Measurements from ENCODE around the gene CCDC92. TPM values are rescaled to one million over a fixed set of nuclear protein-coding genes. Genes with fewer than 3 reads are reported as not detected.
"Not testable (repeated sequence)": the region's sequence is repeated elsewhere in the genome, so short reads cannot be mapped to it uniquely, and the experiment has no call there.

CCDC92 gene
- total RNA-seq, 1 donor from 2014 or later: 48.6 TPM

- H3K4me1 ChIP-seq: no peaks in the 10 kb centered on the region
- no peak overlapping the region for H3K27ac ChIP-seq
- no peak for TF ChIP-seq CTCF (IDR thresholded peaks at IDR 0.05)
- H3K27me3 ChIP-seq: no peaks in the 10 kb centered on the region
- DNase-seq (no peak), ATAC-seq (no peak)
- H3K4me3 ChIP-seq: no peak overlapping the region
- H3K9me3 ChIP-seq: no peaks in the 10 kb centered on the region
- intact Hi-C loops (cut with DNase I): no loop called here
- no peaks in the 10 kb centered on the region for H3K36me3 ChIP-seq
These were observed 55.2 kb downstream of the CCDC92 start for GRCh38 chr12:123917337-123917850.

GRCh38 chr12:123916729-123917128 is 55.9 kb downstream of the CCDC92 start:
- intact Hi-C loops (cut with DNase I): no loop called here
- no peaks in the 10 kb centered on the region for H3K9me3 ChIP-seq

GRCh38 chr12:123914726-123915333 is 57.8 kb downstream of the CCDC92 start:
- intact Hi-C loops (cut with DNase I): no loop called here
- ATAC-seq (no peak), DNase-seq (no peak)
- H3K27me3 ChIP-seq: no peaks in the 10 kb centered on the region
- H3K36me3 ChIP-seq: no peaks in the 10 kb centered on the region
- H3K9me3 ChIP-seq: no peaks in the 10 kb centered on the region
- H3K4me1 ChIP-seq: no peaks in the 10 kb centered on the region
- no peak for TF ChIP-seq CTCF (IDR thresholded peaks at IDR 0.05)
- H3K4me3 ChIP-seq: no peak overlapping the region
- no peak overlapping the region for H3K27ac ChIP-seq

More at GRCh38 chr12:123916729-123917128, 55.9 kb downstream of the CCDC92 start:
- no peaks in the 10 kb centered on the region for H3K36me3 ChIP-seq
- ATAC-seq (no peak), DNase-seq (no peak)
- H3K27ac ChIP-seq: no peak overlapping the region
- H3K4me3 ChIP-seq: no peak overlapping the region
- H3K27me3 ChIP-seq: no peaks in the 10 kb centered on the region
- H3K4me1 ChIP-seq: no peaks in the 10 kb centered on the region
- TF ChIP-seq CTCF (IDR thresholded peaks at IDR 0.05): no peak

GRCh38 chr12:123912415-123913380 is 59.9 kb downstream of the CCDC92 start:
- no peak overlapping the region for H3K27ac ChIP-seq
- H3K4me1 ChIP-seq: no peaks in the 10 kb centered on the region
- H3K27me3 ChIP-seq: no peaks in the 10 kb centered on the region
- no peak for ATAC-seq
- H3K9me3 ChIP-seq: no peaks in the 10 kb centered on the region
- DNase-seq: no peak
- no peak overlapping the region for H3K4me3 ChIP-seq
- H3K36me3 ChIP-seq: no peaks in the 10 kb centered on the region
- no peak for TF ChIP-seq CTCF (IDR thresholded peaks at IDR 0.05)
- intact Hi-C loops (cut with DNase I): no loop called here

GRCh38 chr12:123911672-123912409 is 60.8 kb downstream of the CCDC92 start:
- intact Hi-C loops (cut with DNase I); ATAC-seq: not testable (repeated sequence)

More at GRCh38 chr12:123911672-123912409, 60.8 kb downstream of the CCDC92 start:
- DNase-seq, H3K4me1 ChIP-seq, H3K27me3 ChIP-seq, H3K9me3 ChIP-seq, H3K36me3 ChIP-seq, H3K27ac ChIP-seq, H3K4me3 ChIP-seq: not testable (repeated sequence)

Data from upper lobe of right lung (tissue), 1 donor.